ENCODE data around the gene S100A3.

DNA sequence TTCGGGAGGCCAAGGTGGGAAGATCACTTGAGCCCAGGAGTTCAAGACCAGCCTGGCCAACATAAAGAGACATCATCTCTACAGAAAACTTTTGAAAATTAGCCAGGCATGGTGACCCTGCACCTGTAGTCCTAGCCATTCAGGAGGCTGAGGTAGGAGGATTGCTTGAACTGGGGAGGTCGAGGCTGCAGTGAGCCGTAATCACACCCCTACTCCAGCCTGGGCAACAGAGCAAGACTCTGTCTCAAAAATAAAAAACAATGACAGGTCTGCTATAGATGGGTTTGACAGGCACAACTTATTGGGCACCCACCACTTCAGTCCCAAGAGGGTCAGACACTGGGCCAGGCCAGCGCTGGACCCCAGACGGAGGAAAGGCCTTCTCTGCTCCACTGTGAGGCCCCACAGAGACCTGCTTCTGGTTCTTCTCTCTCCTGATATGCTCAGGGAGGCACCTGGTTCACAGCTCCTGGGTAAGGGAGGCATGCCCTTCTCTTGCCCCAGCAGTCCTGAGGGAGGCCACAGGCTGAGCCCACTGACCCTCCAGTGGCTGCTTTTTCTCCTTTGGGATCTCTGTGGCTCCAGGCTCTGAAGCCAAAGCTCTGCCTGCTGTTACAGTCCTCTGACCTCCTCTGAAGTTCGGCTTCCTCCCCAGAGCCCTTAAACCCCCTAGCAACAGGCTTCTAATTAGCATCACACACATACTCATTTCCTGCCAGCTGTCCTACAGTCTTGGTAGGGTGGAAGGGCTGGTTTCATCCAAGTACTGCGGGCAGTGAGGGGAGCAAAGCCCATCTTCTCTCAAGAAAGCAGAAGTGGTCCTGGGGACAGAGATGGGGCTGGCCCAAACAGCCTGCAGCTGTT is 49.5 kb upstream of the S100A3 start:
- TF ChIP-seq POLR2A (IDR thresholded peaks at IDR 0.05) (no peak), EP300 (IDR thresholded peaks at IDR 0.05) (peak in 1 of 2 donors; percentile 9)

Data from tibial nerve (tissue), 3 donors.